Neural cell (in vitro differentiated cells): Measurements from ENCODE around the gene DCTD.

Experiments used
- EP300 ChIP-seq: fragments of 450-650 bp; conservative IDR thresholded peaks from 2 replicates; pipeline ENCODE4 v1.6.1; 2014; ENCODE audit warnings: antibody characterized with exemption, mild to moderate bottlenecking, moderate library complexity; ENCODE audit not compliant: poor library complexity, severe bottlenecking
- EZH2 ChIP-seq: fragments of 200-600, 300-800 bp; shearing (Covaris generic), sonication (generic); IDR thresholded peaks from 2 replicates; pipeline ENCODE4 v1.6.1; 2014; ENCODE audit warnings: antibody characterized with exemption, low read length, borderline replicate concordance, mild to moderate bottlenecking; ENCODE audit not compliant: insufficient read depth, poor library complexity, severe bottlenecking
- MXI1 ChIP-seq: fragments of 450-650 bp; conservative IDR thresholded peaks from 2 replicates; pipeline ENCODE4 v1.6.1; 2014; ENCODE audit warnings: antibody characterized with exemption, mild to moderate bottlenecking; ENCODE audit not compliant: poor library complexity, severe bottlenecking
- POLR2AphosphoS5 ChIP-seq: IDR thresholded peaks from 2 replicates; pipeline ENCODE4 v1.6.1; 2012
- TAF1 ChIP-seq: IDR thresholded peaks from 2 replicates; pipeline ENCODE4 v1.6.1; 2012; ENCODE audit warnings: low read depth
- TF ChIP-seq, protein P1 (sequence below): fragments of 450-650 bp; IDR thresholded peaks from 2 replicates; pipeline ENCODE4 v1.5.1; 2014; ENCODE audit warnings: antibody characterized with exemption, mild to moderate bottlenecking, moderate library complexity; ENCODE audit not compliant: poor library complexity, severe bottlenecking

DNA sequence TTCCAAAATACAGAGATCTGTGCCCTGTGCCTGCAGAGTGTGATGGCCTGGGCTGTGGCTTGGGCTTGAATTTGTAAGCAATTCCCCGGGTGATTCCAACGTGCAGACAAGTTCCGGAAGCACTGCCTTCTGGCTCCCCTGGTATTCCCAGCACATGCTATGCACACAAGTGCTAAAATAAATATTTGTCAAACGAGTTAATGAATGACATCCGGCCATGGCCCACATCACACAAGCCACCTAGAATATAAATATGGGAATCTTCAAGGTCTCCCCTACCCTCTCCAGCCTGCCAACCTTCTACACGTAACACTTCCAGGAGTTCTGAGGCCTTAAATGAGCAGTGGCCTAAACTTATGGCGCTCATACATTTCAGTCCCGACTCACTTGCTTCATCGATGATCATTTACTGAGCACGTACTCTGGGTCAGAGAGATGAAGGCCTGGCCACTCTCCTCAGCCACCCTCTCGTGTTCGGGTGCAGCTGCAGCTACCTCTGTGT lies 21.3 kb downstream of the DCTD start:
- TF ChIP-seq, protein P1, sequence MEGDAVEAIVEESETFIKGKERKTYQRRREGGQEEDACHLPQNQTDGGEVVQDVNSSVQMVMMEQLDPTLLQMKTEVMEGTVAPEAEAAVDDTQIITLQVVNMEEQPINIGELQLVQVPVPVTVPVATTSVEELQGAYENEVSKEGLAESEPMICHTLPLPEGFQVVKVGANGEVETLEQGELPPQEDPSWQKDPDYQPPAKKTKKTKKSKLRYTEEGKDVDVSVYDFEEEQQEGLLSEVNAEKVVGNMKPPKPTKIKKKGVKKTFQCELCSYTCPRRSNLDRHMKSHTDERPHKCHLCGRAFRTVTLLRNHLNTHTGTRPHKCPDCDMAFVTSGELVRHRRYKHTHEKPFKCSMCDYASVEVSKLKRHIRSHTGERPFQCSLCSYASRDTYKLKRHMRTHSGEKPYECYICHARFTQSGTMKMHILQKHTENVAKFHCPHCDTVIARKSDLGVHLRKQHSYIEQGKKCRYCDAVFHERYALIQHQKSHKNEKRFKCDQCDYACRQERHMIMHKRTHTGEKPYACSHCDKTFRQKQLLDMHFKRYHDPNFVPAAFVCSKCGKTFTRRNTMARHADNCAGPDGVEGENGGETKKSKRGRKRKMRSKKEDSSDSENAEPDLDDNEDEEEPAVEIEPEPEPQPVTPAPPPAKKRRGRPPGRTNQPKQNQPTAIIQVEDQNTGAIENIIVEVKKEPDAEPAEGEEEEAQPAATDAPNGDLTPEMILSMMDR: no peak
- TF ChIP-seq EZH2 (no peak), MXI1 (no peak), TAF1 (no peak), POLR2AphosphoS5 (no peak), EP300 (no peak)
